CD4-positive, alpha-beta T cell treated with Interleukin-15 for 4 hours (primary cell): ENCODE data around the gene ZBTB46.
"Not testable (repeated sequence)": the region's sequence is repeated elsewhere in the genome, so short reads cannot be mapped to it uniquely, and the experiment has no call there.

Source experiments
- DNase-seq: peaks from one replicate; pipeline ENCODE4 v3.0.0-alpha.2; 2020; ENCODE audit warnings: low spot score

ZBTB46 gene

GRCh38 chr20:63734111-63734945 lies 96.7 kb downstream of the ZBTB46 start:
- DNase-seq = no peak

- no peak for DNase-seq
Measured at GRCh38 chr20:63733579-63734081, 97.4 kb downstream of the ZBTB46 start.

GRCh38 chr20:63733117-63733516 lies 97.9 kb downstream of the ZBTB46 start:
- no peak for DNase-seq

GRCh38 chr20:63732118-63733095 lies 98.7 kb downstream of the ZBTB46 start:
- no peak for DNase-seq

GRCh38 chr20:63731410-63731809 lies 99.7 kb downstream of the ZBTB46 start:
- DNase-seq = no peak

GRCh38 chr20:63730189-63730733 lies 100.8 kb downstream of the ZBTB46 start:
- DNase-seq = not testable (repeated sequence)

- not testable (repeated sequence) for DNase-seq
Measured at GRCh38 chr20:63722967-63723622, 108.0 kb downstream of the ZBTB46 start.

GRCh38 chr20:63718996-63719395 lies 112.1 kb downstream of the ZBTB46 start:
- DNase-seq = no peak

- no peak for DNase-seq
Measured at GRCh38 chr20:63714858-63715257, 116.2 kb downstream of the ZBTB46 start.

GRCh38 chr20:63712191-63712590 lies 118.9 kb downstream of the ZBTB46 start:
- no peak for DNase-seq

- DNase-seq = no peak
Measured at GRCh38 chr20:63711085-63711645, 119.9 kb downstream of the ZBTB46 start.

- DNase-seq = no peak
Measured at GRCh38 chr20:63709149-63709527, 121.9 kb downstream of the ZBTB46 start.

- DNase-seq = no peak
Measured at GRCh38 chr20:63708301-63709148, 122.5 kb downstream of the ZBTB46 start.

- DNase-seq = peak; percentile 89
Measured at GRCh38 chr20:63707558-63708300, 123.3 kb downstream of the ZBTB46 start, which contains the start of the genes ARFRP1 and ZGPAT. Gene ARFRP1 (minus strand): TSS chr20:63707976. CDS start chr20:63707091, 885 bp downstream. Gene ZGPAT (plus strand): TSS chr20:63708039. CDS start chr20:63708581, 542 bp downstream.

- peak; percentile 67 for DNase-seq
Measured at GRCh38 chr20:63706852-63707557, 124.1 kb downstream of the ZBTB46 start.

- no peak for DNase-seq
Measured at GRCh38 chr20:63706027-63706695, 124.9 kb downstream of the ZBTB46 start.

GRCh38 chr20:63705232-63706026 lies 125.6 kb downstream of the ZBTB46 start:
- DNase-seq = no peak
